ENCODE results near the gene BDNF.

BDNF gene

DNA sequence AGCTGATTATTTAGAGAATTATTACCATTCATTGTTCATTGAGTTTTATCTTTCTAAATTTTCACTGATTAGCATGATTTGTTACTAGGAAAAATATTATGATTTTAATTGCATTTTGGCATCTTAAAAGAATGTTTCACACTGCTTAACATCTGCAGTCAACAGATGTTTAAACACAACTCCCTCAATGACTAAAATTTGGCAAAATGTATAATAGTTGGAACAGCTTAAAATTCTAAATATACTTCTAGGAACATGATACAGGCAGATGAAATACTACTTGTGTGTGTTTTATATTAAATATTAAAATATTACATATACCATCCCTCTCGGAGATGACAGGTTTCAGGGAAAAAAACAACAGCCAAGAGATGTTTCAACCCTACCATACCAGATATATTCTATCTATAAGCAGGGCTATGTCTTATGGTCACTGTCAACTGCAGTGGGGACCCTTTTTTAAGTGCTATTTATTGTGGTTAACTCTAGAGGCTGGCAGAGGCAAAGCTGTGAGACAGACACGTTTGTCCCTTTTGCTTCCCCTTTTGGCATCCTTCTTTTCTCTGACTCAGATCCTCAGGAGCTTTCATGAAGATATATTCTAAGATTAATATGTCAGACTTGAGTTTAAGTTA lies 81.9 kb downstream of the BDNF start:
- no peak for DNase-seq (ENCODE audit: low spot score)
- TF ChIP-seq, protein P1, sequence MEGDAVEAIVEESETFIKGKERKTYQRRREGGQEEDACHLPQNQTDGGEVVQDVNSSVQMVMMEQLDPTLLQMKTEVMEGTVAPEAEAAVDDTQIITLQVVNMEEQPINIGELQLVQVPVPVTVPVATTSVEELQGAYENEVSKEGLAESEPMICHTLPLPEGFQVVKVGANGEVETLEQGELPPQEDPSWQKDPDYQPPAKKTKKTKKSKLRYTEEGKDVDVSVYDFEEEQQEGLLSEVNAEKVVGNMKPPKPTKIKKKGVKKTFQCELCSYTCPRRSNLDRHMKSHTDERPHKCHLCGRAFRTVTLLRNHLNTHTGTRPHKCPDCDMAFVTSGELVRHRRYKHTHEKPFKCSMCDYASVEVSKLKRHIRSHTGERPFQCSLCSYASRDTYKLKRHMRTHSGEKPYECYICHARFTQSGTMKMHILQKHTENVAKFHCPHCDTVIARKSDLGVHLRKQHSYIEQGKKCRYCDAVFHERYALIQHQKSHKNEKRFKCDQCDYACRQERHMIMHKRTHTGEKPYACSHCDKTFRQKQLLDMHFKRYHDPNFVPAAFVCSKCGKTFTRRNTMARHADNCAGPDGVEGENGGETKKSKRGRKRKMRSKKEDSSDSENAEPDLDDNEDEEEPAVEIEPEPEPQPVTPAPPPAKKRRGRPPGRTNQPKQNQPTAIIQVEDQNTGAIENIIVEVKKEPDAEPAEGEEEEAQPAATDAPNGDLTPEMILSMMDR (IDR thresholded peaks at IDR 0.05; ENCODE audit: extremely low read depth, insufficient read depth, missing control alignments), result no peak
- in situ Hi-C loops (cut with MboI; ENCODE audit: low pct_unique_long_range_greater_than_20kb, low sequenced_read_pairs, unreplicated experiment), result no loop called here

DNA sequence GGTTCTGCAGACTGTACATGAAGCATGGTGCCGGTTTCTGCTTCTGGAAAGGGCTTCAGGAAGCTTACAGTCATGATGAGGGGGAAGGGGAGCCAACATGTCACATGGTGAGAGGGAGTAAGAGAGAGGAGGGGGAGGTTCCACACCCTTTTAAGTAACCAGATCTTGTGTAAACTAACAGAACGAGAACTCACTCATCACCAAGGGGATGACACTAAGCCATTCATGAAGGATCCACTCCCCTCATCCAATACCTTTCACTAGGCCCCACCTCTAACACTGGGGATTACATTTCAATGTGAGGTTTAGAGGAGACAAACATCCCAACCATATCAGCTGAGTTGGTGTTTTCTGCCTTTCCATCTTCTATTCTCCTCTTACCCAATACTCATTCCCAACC lies 83.5 kb downstream of the BDNF start:
- TF ChIP-seq, protein P1 (IDR thresholded peaks at IDR 0.05; ENCODE audit: extremely low read depth, insufficient read depth, missing control alignments), result no peak
- DNase-seq (ENCODE audit: low spot score), result no peak
- in situ Hi-C loops (cut with MboI; ENCODE audit: low pct_unique_long_range_greater_than_20kb, low sequenced_read_pairs, unreplicated experiment), result no loop called here

DNA sequence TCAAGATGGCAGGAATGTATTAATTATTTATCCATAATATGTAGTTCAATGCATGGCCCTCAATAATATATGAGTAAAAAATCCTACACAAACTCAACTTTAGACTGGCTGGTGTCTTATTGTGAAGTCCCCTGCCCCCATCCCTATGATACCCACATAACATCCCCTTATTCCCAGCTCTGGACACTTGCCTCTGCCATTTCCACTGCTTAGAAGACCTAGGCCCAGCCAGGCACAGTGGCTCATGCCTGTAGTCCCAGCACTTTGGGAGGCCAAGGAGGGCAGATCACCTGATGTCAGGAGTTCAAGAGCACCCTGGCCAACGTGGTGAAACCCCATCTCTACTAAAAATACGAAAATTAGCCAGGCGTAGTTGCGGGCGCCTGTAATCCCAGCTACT lies 84.4 kb downstream of the BDNF start:
- in situ Hi-C loops (cut with MboI; ENCODE audit: low pct_unique_long_range_greater_than_20kb, low sequenced_read_pairs, unreplicated experiment), result no loop called here
- no peak for DNase-seq (ENCODE audit: low spot score)
- TF ChIP-seq, protein P1 (IDR thresholded peaks at IDR 0.05; ENCODE audit: extremely low read depth, insufficient read depth, missing control alignments), result no peak

DNA sequence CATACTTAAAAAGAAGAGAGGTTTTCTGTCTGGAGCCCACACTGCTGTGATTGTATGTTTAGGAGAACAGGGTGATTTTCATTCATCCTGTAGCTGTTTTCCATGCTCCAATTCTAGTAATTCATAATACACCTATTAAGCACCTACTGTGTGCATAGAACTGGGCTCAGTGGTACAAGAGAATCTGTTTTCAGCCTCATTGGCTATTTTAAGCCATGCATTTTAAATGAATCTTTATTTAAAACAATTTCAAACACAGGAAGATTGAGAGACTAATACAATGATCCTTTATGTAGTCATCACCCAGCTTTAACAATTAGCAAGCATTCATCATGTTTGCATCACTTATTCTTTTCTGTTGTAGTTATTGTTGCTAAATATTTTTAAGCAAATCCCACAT lies 86.2 kb downstream of the BDNF start:
- TF ChIP-seq, protein P1 (IDR thresholded peaks at IDR 0.05; ENCODE audit: extremely low read depth, insufficient read depth, missing control alignments), result no peak
- DNase-seq (ENCODE audit: low spot score), result no peak
- in situ Hi-C loops (cut with MboI; ENCODE audit: low pct_unique_long_range_greater_than_20kb, low sequenced_read_pairs, unreplicated experiment), result no loop called here

DNA sequence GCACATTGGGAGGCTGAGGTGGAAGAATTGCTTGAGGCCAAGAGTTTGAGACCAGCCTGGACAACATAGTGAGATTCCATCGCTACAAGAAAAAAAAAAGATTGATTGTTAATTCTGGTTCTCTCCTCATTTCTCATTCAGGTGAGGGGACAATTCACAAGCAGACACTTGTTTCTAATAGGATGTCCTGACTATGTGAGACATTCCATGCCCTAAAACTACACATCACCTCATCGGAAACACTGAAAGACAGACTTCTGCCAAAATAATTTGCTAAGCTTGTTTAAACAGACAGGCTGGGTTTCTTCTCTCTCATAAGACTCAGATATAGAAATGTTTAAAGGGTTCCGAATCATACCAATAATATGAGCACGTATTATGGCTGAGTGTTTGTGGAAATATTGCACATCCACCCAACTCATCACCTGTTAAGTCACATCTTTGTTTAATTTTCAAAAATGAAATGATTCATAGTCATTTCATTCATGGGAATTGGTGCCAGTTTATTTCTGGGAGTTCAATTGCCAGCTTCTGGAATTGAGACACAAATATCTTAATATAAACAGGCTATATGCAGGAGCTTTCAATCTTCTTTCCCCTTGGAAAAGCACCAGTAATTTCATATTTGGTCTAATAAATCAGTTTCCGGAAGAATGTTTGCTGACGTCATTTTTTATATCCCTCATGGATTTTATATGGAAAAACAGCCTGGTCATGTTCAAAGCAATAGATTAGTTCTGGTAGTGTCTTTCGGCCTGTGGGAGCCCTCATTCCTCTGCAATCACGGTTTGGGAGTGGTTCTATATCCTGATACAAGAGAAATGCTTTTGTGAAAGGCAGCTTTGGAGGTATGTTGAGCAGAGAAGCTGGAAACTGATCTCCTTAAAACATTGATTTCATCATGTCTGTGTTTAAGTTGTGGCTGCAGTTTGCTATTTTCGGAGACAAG lies 87.0 kb downstream of the BDNF start:
- in situ Hi-C loops (cut with MboI; ENCODE audit: low pct_unique_long_range_greater_than_20kb, low sequenced_read_pairs, unreplicated experiment), result no loop called here
- TF ChIP-seq, protein P1 (IDR thresholded peaks at IDR 0.05; ENCODE audit: extremely low read depth, insufficient read depth, missing control alignments), result no peak
- DNase-seq (ENCODE audit: low spot score), result no peak

DNA sequence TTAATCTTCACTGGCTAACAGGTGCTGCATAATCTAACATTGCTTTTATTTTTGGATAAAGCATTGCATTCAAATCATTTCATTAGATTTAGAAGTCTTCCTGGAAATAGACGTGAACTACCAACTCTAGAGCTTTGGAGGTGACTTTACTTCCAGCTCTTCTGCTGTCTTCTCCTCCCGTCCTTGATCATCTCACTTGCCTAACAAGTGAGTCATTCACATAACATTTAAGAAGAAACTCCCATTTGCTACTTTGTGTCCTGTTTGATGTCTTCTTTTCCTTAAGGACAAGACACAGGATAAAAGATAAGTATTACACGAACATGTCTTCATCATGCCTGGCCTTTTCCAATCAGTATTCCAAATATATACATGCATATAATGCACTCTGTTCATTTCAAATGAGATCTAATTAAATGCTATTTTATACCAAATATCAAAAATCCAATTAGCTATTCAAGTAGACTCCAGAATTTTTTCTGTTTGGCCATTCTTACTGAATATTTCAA lies 88.3 kb downstream of the BDNF start:
- DNase-seq (ENCODE audit: low spot score), result no peak
- TF ChIP-seq, protein P1 (IDR thresholded peaks at IDR 0.05; ENCODE audit: extremely low read depth, insufficient read depth, missing control alignments), result no peak
- in situ Hi-C loops (cut with MboI; ENCODE audit: low pct_unique_long_range_greater_than_20kb, low sequenced_read_pairs, unreplicated experiment), result no loop called here

All from GM13977 (cell line).